ENCODE measurements around the gene MEI4.

Gene MEI4

GRCh38 chr6:77669913-77670312 is 17.1 kb downstream of the MEI4 start:
- no peak overlapping the region for H3K4me3 ChIP-seq (ENCODE audit: severe bottlenecking)
- ATAC-seq (ENCODE audit: low read depth) (no peak), DNase-seq (ENCODE audit: low spot score) (no peak)
- H3K36me3 ChIP-seq (ENCODE audit: low read depth) = no peaks in the 10 kb centered on the region
- H3K27ac ChIP-seq (ENCODE audit: poor library complexity, severe bottlenecking) = no peak overlapping the region
- no peak for TF ChIP-seq CTCF (IDR thresholded peaks at IDR 0.05; ENCODE audit: poor library complexity, severe bottlenecking)
- no peaks in the 10 kb centered on the region for H3K4me1 ChIP-seq (ENCODE audit: insufficient read depth, poor library complexity, severe bottlenecking)
- H3K27me3 ChIP-seq (ENCODE audit: insufficient read depth, poor library complexity, severe bottlenecking) = no peaks in the 10 kb centered on the region
- H3K9me3 ChIP-seq (ENCODE audit: severe bottlenecking) = no peaks in the 10 kb centered on the region

GRCh38 chr6:77674211-77674610 is 21.4 kb downstream of the MEI4 start:
- TF ChIP-seq CTCF (IDR thresholded peaks at IDR 0.05; ENCODE audit: poor library complexity, severe bottlenecking) = no peak
- H3K36me3 ChIP-seq (ENCODE audit: low read depth) = no peaks in the 10 kb centered on the region
- H3K27ac ChIP-seq (ENCODE audit: poor library complexity, severe bottlenecking) = no peak overlapping the region
- no peaks in the 10 kb centered on the region for H3K9me3 ChIP-seq (ENCODE audit: severe bottlenecking)
- no peaks in the 10 kb centered on the region for H3K27me3 ChIP-seq (ENCODE audit: insufficient read depth, poor library complexity, severe bottlenecking)
- ATAC-seq (ENCODE audit: low read depth) = no peak
- H3K4me3 ChIP-seq (ENCODE audit: severe bottlenecking) = no peak overlapping the region
- DNase-seq (ENCODE audit: low spot score) = no peak
- H3K4me1 ChIP-seq (ENCODE audit: insufficient read depth, poor library complexity, severe bottlenecking) = no peaks in the 10 kb centered on the region

- no peaks in the 10 kb centered on the region for H3K27me3 ChIP-seq (ENCODE audit: insufficient read depth, poor library complexity, severe bottlenecking)
- ATAC-seq (ENCODE audit: low read depth) (no peak), DNase-seq (ENCODE audit: low spot score) (no peak)
- H3K9me3 ChIP-seq (ENCODE audit: severe bottlenecking) = no peaks in the 10 kb centered on the region
- H3K4me3 ChIP-seq (ENCODE audit: severe bottlenecking) = no peak overlapping the region
- H3K27ac ChIP-seq (ENCODE audit: poor library complexity, severe bottlenecking) = no peak overlapping the region
- no peak for TF ChIP-seq CTCF (IDR thresholded peaks at IDR 0.05; ENCODE audit: poor library complexity, severe bottlenecking)
- no peaks in the 10 kb centered on the region for H3K4me1 ChIP-seq (ENCODE audit: insufficient read depth, poor library complexity, severe bottlenecking)
- H3K36me3 ChIP-seq (ENCODE audit: low read depth) = no peaks in the 10 kb centered on the region
These were observed 25.2 kb downstream of the MEI4 start for GRCh38 chr6:77678048-77678447.

GRCh38 chr6:77683515-77683914 is 30.7 kb downstream of the MEI4 start:
- DNase-seq (ENCODE audit: low spot score) (no peak), ATAC-seq (ENCODE audit: low read depth) (no peak)
- no peaks in the 10 kb centered on the region for H3K9me3 ChIP-seq (ENCODE audit: severe bottlenecking)
- H3K4me3 ChIP-seq (ENCODE audit: severe bottlenecking) = no peak overlapping the region
- no peak for TF ChIP-seq CTCF (IDR thresholded peaks at IDR 0.05; ENCODE audit: poor library complexity, severe bottlenecking)
- no peaks in the 10 kb centered on the region for H3K27me3 ChIP-seq (ENCODE audit: insufficient read depth, poor library complexity, severe bottlenecking)
- no peaks in the 10 kb centered on the region for H3K36me3 ChIP-seq (ENCODE audit: low read depth)
- H3K27ac ChIP-seq (ENCODE audit: poor library complexity, severe bottlenecking) = no peak overlapping the region
- H3K4me1 ChIP-seq (ENCODE audit: insufficient read depth, poor library complexity, severe bottlenecking) = no peaks in the 10 kb centered on the region

- ATAC-seq (ENCODE audit: low read depth) (no peak), DNase-seq (ENCODE audit: low spot score) (no peak)
- Histone ChIP-seq H3K4me3 (ENCODE audit: severe bottlenecking) (no peak overlapping the region), H3K9me3 (ENCODE audit: severe bottlenecking) (no peaks in the 10 kb centered on the region), H3K27me3 (ENCODE audit: insufficient read depth, poor library complexity, severe bottlenecking) (no peaks in the 10 kb centered on the region), H3K4me1 (ENCODE audit: insufficient read depth, poor library complexity, severe bottlenecking) (no peaks in the 10 kb centered on the region), H3K36me3 (ENCODE audit: low read depth) (no peaks in the 10 kb centered on the region), H3K27ac (ENCODE audit: poor library complexity, severe bottlenecking) (no peak overlapping the region)
- no peak for TF ChIP-seq CTCF (IDR thresholded peaks at IDR 0.05; ENCODE audit: poor library complexity, severe bottlenecking)
These were observed 34.1 kb downstream of the MEI4 start for GRCh38 chr6:77686931-77687330.

All from RWPE2 (cell line).